MG63 (cell line): ENCODE measurements around the gene HHAT. TPM values are rescaled to one million over a fixed set of nuclear protein-coding genes. Genes with fewer than 3 reads are reported as not detected.

ENCODE experiments used
- DNase-seq: peaks from one replicate; pipeline ENCODE4 v3.0.0-alpha.2; 2020
- H3K27me3 ChIP-seq: fragments of 250-450 bp; sonication (Bioruptor Pico); 2 replicates; pipeline ENCODE4 v1.5.1; 2020; ENCODE audit warnings: mild to moderate bottlenecking, moderate library complexity
- H3K36me3 ChIP-seq: fragments of 250-450 bp; sonication (Bioruptor Pico); 2 replicates; pipeline ENCODE4 v1.5.1; 2020; ENCODE audit warnings: mild to moderate bottlenecking, moderate library complexity
- H3K4me3 ChIP-seq: fragments of 250-450 bp; sonication (Bioruptor Pico); 2 replicates; pipeline ENCODE4 v1.5.1; 2020; ENCODE audit warnings: mild to moderate bottlenecking, moderate library complexity
- H3K9me3 ChIP-seq: fragments of 250-450 bp; sonication (Bioruptor Pico); 2 replicates; pipeline ENCODE4 v1.5.1; 2020; ENCODE audit warnings: mild to moderate bottlenecking, moderate library complexity
- total RNA-seq: library from RNA; depleted of rRNA; stranded (reverse); fragments of >200 nt; shearing (Covaris generic); gene quantifications from 2 replicates; pipeline ENCODE4 v1.2.3, GENCODE V29; 2014; ENCODE audit warnings: low replicate concordance

HHAT gene
- total RNA-seq, 1 experiment from 2014 or later, result 0.30 TPM

GRCh38 chr1:210516697-210517459 lies 188.2 kb downstream of the HHAT start:
- Histone ChIP-seq H3K36me3 (no peaks in the 10 kb centered on the region), H3K27me3 (no peaks in the 10 kb centered on the region; the same call in 1 of the 2 replicates), H3K9me3 (no peaks in the 10 kb centered on the region), H3K4me3 (no peak overlapping the region)
- DNase-seq, result no peak

GRCh38 chr1:210523830-210524229 lies 195.1 kb downstream of the HHAT start:
- no peaks in the 10 kb centered on the region for H3K9me3 ChIP-seq
- DNase-seq, result no peak

DNA sequence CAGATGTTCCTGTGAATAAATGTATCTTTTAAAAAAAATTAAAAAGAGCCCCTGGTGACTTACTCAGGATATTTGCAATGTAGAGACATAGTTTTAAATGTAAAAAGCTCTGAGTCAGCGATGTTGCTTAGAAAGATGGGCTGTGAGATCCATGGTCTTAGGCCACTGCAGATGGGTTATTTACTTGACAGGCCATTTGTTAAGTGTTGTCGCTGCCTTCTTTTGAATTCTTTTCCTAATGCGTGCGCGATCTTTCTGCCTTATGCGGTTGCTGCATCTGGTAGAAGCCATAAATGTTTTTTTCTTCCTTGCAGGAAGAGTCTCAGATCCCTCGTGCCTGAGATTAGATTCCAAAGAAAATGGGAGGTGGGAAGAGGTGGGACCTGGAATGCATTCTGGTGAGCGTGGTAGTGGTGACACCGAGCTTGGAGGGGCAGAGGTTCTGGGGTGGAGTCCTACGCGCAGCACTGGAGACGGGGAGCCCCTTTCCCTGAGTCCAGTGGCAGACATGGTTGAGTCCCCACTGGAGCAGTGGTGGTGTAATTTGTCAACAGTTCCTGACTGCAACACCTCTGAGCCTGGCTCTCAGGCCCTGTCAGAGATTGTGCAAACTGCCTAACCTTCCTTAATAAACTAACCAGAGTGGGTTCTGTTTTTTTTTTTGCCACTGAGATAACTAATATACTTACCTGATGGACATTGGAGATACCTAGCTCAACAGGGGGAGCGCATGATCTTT lies 197.2 kb downstream of the HHAT start:
- Histone ChIP-seq H3K4me3 (no peak overlapping the region), H3K9me3 (no peaks in the 10 kb centered on the region), H3K27me3 (no peaks in the 10 kb centered on the region), H3K36me3 (no peaks in the 10 kb centered on the region)
- no peak for DNase-seq

More at GRCh38 chr1:210523830-210524229, 195.1 kb downstream of the HHAT start:
- Histone ChIP-seq H3K36me3 (no peaks in the 10 kb centered on the region), H3K4me3 (no peak overlapping the region), H3K27me3 (no peaks in the 10 kb centered on the region)

DNA sequence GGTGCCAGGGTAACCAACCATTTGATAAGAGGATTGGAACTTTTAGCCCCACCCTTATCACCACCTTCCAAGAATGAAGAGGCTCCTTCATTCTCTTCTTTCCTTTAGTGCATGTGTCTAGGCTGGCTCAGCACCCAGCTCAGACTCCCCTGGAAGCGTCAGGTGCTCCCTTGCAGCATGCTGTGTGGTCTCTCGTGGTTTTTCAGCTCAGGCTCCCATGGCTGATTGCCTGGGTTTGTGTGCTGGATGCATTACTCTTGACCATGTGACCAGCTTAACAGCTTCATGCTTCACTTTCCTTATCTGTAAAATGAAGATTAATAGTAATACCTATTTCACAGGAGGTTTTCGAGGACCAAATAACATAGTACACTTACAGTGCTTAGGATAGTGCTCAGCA lies 198.4 kb downstream of the HHAT start:
- no peak for DNase-seq
- H3K9me3 ChIP-seq, result no peaks in the 10 kb centered on the region

GRCh38 chr1:210531475-210532222 lies 202.9 kb downstream of the HHAT start:
- Histone ChIP-seq H3K9me3 (no peaks in the 10 kb centered on the region), H3K4me3 (no peak overlapping the region), H3K27me3 (no peaks in the 10 kb centered on the region), H3K36me3 (no peaks in the 10 kb centered on the region)
- no peak for DNase-seq

More for the DNA sequence above, 198.4 kb downstream of the HHAT start:
- Histone ChIP-seq H3K4me3 (no peak overlapping the region), H3K36me3 (no peaks in the 10 kb centered on the region), H3K27me3 (no peaks in the 10 kb centered on the region)

DNA sequence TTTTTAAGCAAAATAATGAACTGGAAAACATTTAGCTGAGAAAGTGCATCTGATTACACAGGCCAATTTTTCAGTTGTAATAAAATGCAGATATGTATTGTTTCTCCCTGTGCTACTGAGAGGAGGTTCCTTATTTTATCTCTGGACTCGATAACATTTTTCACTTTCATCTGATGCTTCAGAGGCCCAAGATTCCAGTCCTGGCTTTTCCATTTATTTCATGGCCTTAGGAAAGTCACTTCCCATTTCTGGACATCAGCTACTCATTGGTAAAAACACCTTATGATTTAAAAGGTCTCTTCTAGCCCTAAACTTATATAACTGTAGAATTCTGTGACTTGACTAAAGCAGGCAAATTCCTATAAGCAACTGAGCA lies 203.5 kb downstream of the HHAT start:
- DNase-seq, result no peak
- H3K27me3 ChIP-seq, result no peaks in the 10 kb centered on the region

GRCh38 chr1:210535761-210536160 lies 207.1 kb downstream of the HHAT start:
- no peak for DNase-seq
- Histone ChIP-seq H3K27me3 (no peaks in the 10 kb centered on the region), H3K36me3 (no peaks in the 10 kb centered on the region)

More for the DNA sequence above, 203.5 kb downstream of the HHAT start:
- no peaks in the 10 kb centered on the region for H3K9me3 ChIP-seq
- no peak overlapping the region for H3K4me3 ChIP-seq
- no peaks in the 10 kb centered on the region for H3K36me3 ChIP-seq

DNA sequence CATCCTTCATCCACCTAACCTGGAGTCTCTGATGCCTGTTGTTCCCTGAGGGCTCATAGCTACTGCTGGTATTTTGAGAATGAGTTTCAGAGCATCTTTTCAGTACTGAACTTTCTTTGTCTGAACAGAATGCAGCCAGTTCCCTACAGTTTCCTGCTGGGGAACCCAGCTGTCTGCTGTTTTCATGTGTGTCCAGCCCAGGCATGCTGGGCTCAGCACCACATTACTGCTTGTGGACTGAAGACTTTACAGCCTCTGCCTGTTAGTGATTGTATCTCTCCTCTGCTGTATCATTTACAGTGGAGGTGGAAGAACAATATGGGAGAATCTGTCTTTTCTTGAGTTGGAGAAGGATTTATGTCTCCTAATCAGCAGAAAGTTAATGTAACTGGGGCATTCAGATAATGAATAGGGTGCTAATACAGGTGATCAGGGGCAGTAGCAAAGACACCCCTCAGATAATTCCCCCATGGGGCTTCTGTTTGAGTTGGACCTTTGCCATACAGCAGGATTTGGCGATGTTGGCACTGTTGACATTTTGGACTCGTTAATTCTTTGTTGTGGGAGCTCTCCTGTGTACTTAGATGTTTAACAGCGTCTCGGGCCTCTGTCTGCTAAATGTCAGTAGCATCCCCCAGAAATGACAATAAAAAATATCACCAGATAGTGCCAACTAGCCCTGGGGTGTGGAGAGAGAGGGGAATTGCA lies 207.7 kb downstream of the HHAT start:
- no peak overlapping the region for H3K4me3 ChIP-seq
- H3K27me3 ChIP-seq, result no peaks in the 10 kb centered on the region
- DNase-seq, result no peak
- H3K9me3 ChIP-seq, result no peaks in the 10 kb centered on the region
- H3K36me3 ChIP-seq, result no peaks in the 10 kb centered on the region

More at GRCh38 chr1:210535761-210536160, 207.1 kb downstream of the HHAT start:
- Histone ChIP-seq H3K4me3 (no peak overlapping the region), H3K9me3 (no peaks in the 10 kb centered on the region)

GRCh38 chr1:210540288-210540687 lies 211.6 kb downstream of the HHAT start:
- DNase-seq, result no peak
- H3K9me3 ChIP-seq, result no peaks in the 10 kb centered on the region
- no peak overlapping the region for H3K4me3 ChIP-seq
- no peaks in the 10 kb centered on the region for H3K36me3 ChIP-seq
- no peaks in the 10 kb centered on the region for H3K27me3 ChIP-seq

- Histone ChIP-seq H3K27me3 (no peaks in the 10 kb centered on the region), H3K36me3 (no peaks in the 10 kb centered on the region), H3K4me3 (no peak overlapping the region), H3K9me3 (no peaks in the 10 kb centered on the region)
- no peak for DNase-seq
Measured at GRCh38 chr1:210541680-210542358, 213.1 kb downstream of the HHAT start.

DNA sequence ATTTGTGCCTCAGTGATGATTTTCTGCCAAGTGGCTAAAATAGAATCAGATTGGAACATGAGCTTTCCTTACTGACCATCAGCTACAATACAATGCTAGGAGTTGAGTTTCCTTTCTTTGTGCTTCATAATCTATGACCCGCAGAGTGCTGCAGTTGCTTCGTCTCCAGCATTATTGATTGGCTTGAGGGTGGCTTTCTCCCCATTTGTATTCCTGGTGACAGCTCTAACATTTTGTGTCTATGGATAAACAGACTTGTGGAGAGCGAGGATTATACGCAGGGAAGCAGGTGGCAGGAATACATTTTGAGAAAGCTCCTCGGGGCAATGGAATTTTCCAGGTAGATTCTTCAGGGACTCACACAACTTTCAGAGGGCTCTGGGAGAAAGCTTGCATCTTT lies 223.2 kb downstream of the HHAT start:
- Histone ChIP-seq H3K9me3 (no peaks in the 10 kb centered on the region), H3K27me3 (no peaks in the 10 kb centered on the region; the same call in 1 of the 2 replicates), H3K4me3 (no peak overlapping the region), H3K36me3 (no peaks in the 10 kb centered on the region)
- no peak for DNase-seq

DNA sequence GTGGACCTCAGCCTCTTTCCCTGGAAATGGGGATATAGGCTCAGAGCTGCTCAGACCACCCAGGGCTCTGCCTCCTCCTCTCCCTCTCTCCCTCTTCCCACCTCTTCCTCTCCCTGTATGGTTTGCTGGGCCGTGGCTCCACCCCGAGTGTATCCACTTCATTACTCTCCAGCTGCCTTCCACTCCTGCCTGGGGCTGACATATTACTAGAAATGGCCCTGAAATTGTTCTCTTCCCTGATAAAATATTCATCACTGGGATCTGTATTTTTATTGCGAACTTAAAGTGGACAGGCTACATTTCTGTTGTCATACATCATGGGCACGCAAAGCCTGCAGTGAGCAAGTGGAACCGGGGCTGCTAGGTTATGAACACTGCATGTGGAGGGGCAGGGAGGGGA lies 225.0 kb downstream of the HHAT start:
- no peaks in the 10 kb centered on the region; the same call in 1 of the 2 replicates for H3K27me3 ChIP-seq

DNA sequence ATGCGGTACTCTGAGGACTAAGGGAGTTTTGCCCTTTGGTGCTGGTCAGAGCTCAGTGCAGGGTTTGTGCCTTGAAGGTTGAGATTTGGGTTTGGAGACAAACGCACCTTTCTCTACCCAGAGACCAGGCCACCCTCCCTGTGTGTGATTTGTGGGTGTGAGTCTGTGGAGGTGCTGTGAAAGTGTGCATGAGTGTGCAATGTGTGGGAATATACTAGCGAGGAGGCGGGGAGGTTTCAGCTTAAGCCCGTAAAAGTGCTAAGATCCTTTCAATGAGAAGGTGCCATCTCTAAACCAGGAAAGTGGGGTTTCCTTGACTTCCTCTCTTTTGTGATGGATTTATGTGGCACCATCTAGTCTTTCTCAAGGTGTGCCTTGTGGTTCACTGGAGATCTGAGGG lies 225.7 kb downstream of the HHAT start:
- Histone ChIP-seq H3K9me3 (no peaks in the 10 kb centered on the region), H3K4me3 (no peak overlapping the region), H3K27me3 (no peaks in the 10 kb centered on the region; the same call in 1 of the 2 replicates), H3K36me3 (no peaks in the 10 kb centered on the region)
- DNase-seq, result no peak

More for the DNA sequence above, 225.0 kb downstream of the HHAT start:
- Histone ChIP-seq H3K9me3 (no peaks in the 10 kb centered on the region), H3K4me3 (no peak overlapping the region), H3K36me3 (no peaks in the 10 kb centered on the region)
- no peak for DNase-seq

GRCh38 chr1:210556475-210556874 lies 227.8 kb downstream of the HHAT start:
- H3K9me3 ChIP-seq, result no peaks in the 10 kb centered on the region

GRCh38 chr1:210557426-210558077 lies 228.8 kb downstream of the HHAT start:
- H3K9me3 ChIP-seq, result no peaks in the 10 kb centered on the region

More at GRCh38 chr1:210556475-210556874, 227.8 kb downstream of the HHAT start:
- Histone ChIP-seq H3K36me3 (no peaks in the 10 kb centered on the region), H3K27me3 (no peaks in the 10 kb centered on the region), H3K4me3 (no peak overlapping the region)
- DNase-seq, result no peak

More at GRCh38 chr1:210557426-210558077, 228.8 kb downstream of the HHAT start:
- no peaks in the 10 kb centered on the region for H3K36me3 ChIP-seq
- no peak for DNase-seq
- no peak overlapping the region for H3K4me3 ChIP-seq
- no peaks in the 10 kb centered on the region for H3K27me3 ChIP-seq
